Measurements from ENCODE around the gene CDC42EP5. TPM values are rescaled to one million over a fixed set of nuclear protein-coding genes. Genes with fewer than 3 reads are reported as not detected.

CDC42EP5 gene
- total RNA-seq, 1 experiment from 2014 or later, result 11.5 TPM

DNA sequence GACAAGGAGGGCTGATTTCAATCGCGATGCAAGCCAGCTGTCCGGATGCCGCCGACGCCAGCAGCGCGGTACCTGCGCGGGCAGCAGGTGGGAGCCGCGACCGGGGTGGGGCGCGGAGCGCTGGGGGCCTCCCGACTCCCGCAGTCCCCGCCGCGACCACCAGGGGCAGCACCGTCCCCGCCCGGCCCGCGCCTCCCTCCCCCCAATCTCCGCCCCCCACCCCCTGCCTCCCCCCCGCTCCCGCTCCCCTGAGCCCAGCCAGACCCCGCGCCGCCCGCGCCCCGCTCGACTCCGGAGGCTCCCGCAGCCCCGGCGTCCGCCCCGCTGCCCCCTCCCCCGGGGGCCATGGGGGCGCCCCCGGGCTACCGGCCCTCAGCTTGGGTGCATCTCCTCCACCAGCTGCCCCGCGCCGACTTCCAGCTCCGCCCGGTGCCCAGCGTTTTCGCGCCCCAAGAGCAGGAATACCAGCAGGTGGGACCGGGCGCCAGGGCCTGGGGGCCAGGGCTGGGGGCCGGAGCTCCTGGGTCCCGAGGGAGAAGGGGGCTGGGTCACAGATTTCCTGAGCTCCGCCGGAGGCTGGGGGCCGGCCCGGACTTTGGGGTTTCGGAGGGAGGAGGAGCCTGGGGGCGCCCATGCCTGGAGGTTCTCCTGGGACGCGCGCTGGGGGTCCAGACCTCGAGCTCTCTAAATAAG is 57.7 kb downstream of the CDC42EP5 start, which contains the start of gene TTYH1 (continued):
- TF ChIP-seq ATF6 (CRISPR knock-in tag; IDR thresholded peaks at IDR 0.05) (no peak), ZBTB43 (CRISPR knock-in tag; IDR thresholded peaks at IDR 0.05) (no peak), JUN (CRISPR knock-in tag; IDR thresholded peaks at IDR 0.05) (no peak), RORB (CRISPR knock-in tag; IDR thresholded peaks at IDR 0.05) (no peak), NFYB (CRISPR knock-in tag; conservative IDR thresholded peaks at IDR 0.05; ENCODE audit: low read depth) (no peak), PREB (CRISPR knock-in tag; IDR thresholded peaks at IDR 0.05; ENCODE audit: borderline replicate concordance) (no peak), ZNF219 (CRISPR knock-in tag; IDR thresholded peaks at IDR 0.05; ENCODE audit: borderline replicate concordance) (no peak)
- TF ChIP-seq, protein P1, sequence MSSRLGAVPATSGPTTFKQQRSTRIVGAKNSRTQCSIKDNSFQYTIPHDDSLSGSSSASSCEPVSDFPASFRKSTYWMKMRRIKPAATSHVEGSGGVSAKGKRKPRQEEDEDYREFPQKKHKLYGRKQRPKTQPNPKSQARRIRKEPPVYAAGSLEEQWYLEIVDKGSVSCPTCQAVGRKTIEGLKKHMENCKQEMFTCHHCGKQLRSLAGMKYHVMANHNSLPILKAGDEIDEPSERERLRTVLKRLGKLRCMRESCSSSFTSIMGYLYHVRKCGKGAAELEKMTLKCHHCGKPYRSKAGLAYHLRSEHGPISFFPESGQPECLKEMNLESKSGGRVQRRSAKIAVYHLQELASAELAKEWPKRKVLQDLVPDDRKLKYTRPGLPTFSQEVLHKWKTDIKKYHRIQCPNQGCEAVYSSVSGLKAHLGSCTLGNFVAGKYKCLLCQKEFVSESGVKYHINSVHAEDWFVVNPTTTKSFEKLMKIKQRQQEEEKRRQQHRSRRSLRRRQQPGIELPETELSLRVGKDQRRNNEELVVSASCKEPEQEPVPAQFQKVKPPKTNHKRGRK (CRISPR knock-in tag; IDR thresholded peaks at IDR 0.05; ENCODE audit: borderline replicate concordance), result no peak

Other genes with a start within 250 kb of the CDC42EP5 start
- gene LILRA6, start 230.5 kb downstream of the CDC42EP5 start, total RNA-seq (2021), result not detected in 3 replicates
- 0.07 to 0.11 TPM (median 0.09 TPM) in 3 replicates for gene LILRB5, start 216.0 kb downstream of the CDC42EP5 start, total RNA-seq (2021)
- gene LILRB2, start 192.2 kb downstream of the CDC42EP5 start, total RNA-seq (2021), result 0.11 TPM in 1 of 3 replicates, not detected in the others
- 0.25 TPM in 1 of 3 replicates, not detected in the others for gene LILRA5, start 160.1 kb downstream of the CDC42EP5 start, total RNA-seq (2021)
- gene LILRA4, start 134.1 kb downstream of the CDC42EP5 start, total RNA-seq (2021), result not detected in 3 replicates
- 0.18 to 0.60 TPM (median 0.37 TPM) in 3 replicates for gene LAIR1, start 108.4 kb downstream of the CDC42EP5 start, total RNA-seq (2021)
- 35.9 to 38.2 TPM (median 37.1 TPM) in 3 replicates for gene TTYH1, start 57.8 kb downstream of the CDC42EP5 start, total RNA-seq (2021)
- gene LENG8, start 24.1 kb downstream of the CDC42EP5 start, total RNA-seq (2021), result 175 to 187 TPM (median 187 TPM) in 3 replicates
- 6.1 to 7.5 TPM (median 6.9 TPM) in 3 replicates for gene LENG9, start 9.5 kb downstream of the CDC42EP5 start, total RNA-seq (2021)
- not detected in 3 replicates for gene LAIR2, start 29.5 kb upstream of the CDC42EP5 start, total RNA-seq (2021)
- not detected in 3 replicates for gene LILRA2, start 100.5 kb upstream of the CDC42EP5 start, total RNA-seq (2021)
- not detected in 3 replicates for gene LILRA1, start 120.3 kb upstream of the CDC42EP5 start, total RNA-seq (2021)
- gene LILRB1, start 157.2 kb upstream of the CDC42EP5 start, total RNA-seq (2021), result 0.09 TPM in 1 of 3 replicates, not detected in the others
- gene LILRB4, start 189.7 kb upstream of the CDC42EP5 start, total RNA-seq (2021), result not detected in 3 replicates